HG03135 (cell line): ENCODE data around the gene PCDHA3.
"Not testable (repeated sequence)": the region's sequence is repeated elsewhere in the genome, so short reads cannot be mapped to it uniquely, and the experiment has no call there.

Experiments
- ATAC-seq: cut with Tn5 transposase; IDR thresholded peaks from one replicate; pipeline ENCODE4 v1.9.1; 2021; ENCODE audit warnings: mild to moderate bottlenecking, moderate library complexity; ENCODE audit not compliant: unreplicated experiment

PCDHA3 gene

DNA sequence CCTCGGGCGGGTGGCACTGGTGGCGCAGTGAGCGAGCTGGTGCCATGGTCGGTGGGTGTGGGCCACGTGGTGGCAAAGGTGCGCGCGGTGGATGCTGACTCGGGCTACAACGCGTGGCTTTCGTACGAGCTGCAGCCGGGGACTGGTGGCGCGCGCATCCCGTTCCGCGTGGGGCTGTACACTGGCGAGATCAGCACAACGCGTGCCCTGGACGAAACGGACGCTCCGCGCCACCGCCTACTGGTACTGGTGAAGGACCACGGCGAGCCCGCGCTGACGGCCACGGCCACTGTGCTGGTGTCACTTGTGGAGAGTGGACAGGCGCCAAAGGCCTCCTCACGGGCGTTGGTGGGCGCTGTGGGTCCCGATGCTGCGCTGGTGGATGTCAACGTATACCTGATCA, 8.0 kb downstream of the PCDHA3 start:
- ATAC-seq, result no peak

DNA sequence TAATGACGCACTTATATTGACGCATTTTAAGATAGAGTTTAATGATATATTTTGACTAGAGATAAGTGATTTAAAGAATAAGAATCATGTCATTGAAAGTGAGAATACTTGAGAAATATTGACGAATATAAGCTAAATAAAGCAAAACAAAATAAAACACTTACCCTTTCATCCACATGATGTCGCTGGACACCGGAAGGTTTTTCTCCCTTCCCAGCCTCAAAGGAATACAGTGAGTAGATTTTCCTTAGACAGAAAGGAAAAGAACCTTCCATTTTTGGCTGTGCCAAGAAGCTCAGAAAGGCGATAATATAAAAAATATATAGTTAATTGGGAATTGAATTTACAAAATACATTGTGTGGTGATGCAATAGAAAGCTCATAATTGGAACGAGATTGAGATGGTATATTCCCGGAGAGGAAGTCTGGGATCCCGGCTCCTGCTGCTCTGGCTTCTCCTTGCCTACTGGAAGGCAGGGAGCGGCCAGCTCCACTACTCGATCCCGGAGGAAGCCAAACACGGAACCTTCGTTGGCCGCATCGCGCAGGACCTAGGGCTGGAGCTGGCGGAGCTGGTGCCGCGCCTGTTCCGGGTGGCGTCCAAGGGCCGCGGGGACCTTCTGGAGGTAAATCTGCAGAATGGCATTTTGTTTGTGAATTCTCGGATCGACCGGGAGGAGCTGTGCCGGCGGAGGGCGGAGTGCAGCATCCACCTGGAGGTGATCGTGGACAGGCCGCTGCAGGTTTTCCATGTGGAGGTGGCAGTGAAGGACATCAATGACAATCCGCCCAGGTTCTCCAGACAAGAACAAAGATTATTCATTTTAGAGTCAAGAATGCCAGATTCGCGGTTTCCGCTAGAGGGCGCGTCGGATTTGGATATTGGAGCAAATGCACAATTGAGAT, 20.8 kb downstream of the PCDHA3 start, which contains the start of gene PCDHA5:
TSS of gene PCDHA5 (plus strand) at position 239 of the 906 bp plus-strand sequence.
- ATAC-seq, result no peak

DNA sequence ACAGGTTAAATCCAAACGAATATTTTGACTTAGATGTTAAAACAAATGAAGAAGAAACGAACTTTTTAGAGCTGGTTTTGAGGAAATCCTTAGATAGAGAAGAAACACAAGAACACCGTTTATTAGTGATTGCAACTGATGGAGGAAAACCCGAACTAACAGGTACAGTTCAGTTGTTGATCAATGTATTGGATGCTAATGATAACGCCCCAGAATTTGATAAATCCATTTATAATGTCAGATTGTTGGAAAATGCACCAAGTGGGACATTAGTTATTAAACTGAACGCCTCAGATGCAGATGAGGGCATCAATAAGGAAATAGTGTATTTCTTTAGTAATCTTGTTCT, 21.4 kb downstream of the PCDHA3 start:
- ATAC-seq, result no peak

DNA sequence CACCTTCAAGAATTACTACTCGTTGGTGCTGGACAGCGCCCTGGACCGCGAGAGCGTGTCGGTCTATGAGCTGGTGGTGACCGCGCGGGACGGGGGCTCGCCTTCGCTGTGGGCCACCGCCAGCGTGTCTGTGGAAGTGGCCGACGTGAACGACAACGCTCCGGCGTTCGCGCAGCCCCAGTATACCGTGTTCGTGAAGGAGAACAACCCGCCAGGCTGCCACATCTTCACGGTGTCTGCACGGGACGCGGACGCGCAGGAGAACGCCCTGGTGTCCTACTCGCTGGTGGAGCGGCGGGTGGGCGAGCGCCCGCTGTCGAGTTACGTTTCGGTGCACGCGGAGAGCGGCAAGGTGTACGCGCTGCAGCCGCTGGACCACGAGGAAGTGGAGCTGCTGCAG, 22.1 kb downstream of the PCDHA3 start:
- ATAC-seq, result not testable (repeated sequence)

DNA sequence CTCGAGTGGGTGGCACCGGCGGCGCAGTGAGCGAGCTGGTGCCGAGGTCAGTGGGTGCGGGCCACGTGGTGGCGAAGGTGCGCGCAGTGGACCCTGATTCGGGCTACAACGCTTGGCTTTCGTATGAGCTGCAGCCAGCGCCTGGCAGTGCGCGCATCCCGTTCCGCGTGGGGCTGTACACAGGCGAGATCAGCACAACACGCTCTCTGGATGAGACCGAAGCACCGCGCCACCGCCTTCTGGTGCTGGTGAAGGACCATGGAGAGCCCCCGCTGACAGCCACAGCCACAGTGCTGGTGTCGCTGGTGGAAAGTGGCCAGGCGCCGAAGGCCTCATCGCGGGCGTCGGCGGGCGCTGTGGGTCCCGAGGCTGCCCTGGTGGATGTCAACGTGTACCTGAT, 22.6 kb downstream of the PCDHA3 start:
- no peak for ATAC-seq

DNA sequence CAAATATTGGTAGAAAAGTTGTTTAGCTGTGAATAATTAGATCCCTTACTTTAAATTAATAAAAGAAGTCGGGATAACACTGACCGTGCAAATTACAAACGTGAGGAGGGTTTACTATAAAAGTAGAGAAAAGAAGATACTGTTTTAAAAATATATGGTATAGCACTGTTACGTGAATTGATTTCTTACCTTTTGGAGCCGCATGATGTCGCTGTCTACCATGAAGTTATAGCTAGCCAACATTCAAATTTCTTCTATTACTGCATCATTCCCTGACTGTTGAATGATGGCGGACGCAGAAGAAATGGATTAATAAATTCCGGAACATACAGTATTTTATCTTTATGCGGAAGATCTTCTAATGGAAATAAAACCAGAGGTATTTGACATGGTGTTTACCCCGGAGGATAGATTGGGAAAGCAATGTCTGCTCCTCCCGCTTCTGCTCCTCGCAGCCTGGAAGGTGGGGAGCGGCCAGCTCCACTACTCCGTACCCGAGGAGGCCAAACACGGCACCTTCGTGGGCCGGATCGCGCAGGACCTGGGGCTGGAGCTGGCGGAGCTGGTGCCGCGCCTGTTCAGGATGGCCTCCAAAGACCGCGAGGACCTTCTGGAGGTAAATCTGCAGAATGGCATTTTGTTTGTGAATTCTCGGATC, 27.0 kb downstream of the PCDHA3 start, which contains the start of gene PCDHA6:
TSS of gene PCDHA6 (plus strand) at position 257 of the 658 bp plus-strand sequence. CDS start at position 389, 132 bp downstream.
- ATAC-seq, result no peak

DNA sequence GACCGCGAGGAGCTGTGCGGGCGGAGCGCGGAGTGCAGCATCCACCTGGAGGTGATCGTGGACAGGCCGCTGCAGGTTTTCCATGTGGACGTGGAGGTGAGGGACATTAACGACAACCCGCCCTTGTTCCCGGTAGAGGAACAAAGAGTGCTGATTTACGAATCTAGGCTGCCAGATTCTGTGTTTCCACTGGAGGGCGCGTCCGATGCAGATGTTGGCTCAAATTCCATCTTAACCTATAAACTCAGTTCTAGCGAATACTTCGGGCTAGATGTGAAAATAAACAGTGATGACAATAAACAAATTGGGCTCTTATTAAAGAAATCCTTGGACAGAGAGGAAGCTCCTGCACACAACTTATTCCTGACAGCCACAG, 27.5 kb downstream of the PCDHA3 start:
- no peak for ATAC-seq

DNA sequence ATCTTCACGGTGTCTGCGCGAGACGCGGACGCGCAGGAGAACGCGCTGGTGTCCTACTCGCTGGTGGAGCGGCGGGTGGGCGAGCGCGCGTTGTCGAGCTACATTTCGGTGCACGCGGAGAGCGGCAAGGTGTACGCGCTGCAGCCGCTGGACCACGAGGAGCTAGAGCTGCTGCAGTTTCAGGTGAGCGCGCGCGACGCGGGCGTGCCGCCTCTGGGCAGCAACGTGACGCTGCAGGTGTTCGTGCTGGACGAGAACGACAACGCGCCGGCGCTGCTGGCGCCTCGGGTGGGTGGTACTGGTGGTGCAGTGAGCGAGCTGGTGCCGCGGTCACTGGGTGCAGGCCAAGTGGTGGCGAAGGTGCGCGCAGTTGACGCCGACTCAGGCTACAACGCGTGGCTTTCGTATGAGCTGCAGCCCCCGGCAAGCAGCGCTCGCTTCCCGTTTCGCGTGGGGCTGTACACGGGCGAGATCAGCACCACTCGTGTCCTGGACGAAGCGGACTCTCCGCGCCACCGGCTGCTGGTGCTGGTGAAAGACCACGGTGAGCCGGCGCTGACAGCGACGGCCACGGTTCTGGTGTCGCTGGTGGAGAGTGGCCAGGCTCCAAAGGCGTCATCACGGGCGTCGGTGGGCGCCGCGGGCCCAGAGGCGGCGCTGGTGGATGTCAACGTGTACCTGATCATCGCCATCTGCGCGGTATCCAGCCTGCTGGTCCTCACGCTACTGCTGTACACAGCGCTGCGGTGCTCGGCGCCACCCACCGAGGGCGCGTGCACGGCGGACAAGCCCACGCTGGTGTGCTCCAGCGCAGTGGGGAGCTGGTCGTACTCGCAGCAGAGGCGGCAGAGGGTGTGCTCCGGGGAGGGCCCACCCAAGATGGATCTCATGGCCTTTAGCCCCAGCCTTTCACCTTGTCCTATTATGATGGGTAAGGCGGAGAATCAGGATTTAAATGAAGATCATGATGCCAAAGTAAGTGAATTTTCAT, 28.9 kb downstream of the PCDHA3 start:
- ATAC-seq, result not testable (repeated sequence)

DNA sequence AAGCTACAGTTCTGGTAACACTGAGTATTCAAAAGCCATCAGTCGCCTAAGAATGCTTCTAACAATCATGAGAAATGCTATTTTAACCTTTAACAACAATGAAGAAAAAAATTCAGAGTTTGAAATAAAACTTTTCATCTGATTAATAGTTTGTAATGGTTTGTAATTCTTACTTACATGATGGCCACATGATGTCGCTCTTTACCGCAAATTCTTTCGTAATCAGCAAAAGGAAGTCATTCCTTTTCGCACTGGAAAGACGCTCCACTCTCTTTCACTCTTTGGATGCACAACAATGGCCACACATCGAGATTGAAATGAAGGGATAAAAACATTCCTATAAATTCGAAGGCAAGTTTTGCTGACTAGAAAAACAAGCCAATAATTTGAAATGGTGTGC, 33.1 kb downstream of the PCDHA3 start, which contains the start of gene PCDHA7:
TSS of gene PCDHA7 (plus strand) at position 277 of the 400 bp plus-strand sequence. CDS start at position 392, 115 bp downstream.
- no peak for ATAC-seq

DNA sequence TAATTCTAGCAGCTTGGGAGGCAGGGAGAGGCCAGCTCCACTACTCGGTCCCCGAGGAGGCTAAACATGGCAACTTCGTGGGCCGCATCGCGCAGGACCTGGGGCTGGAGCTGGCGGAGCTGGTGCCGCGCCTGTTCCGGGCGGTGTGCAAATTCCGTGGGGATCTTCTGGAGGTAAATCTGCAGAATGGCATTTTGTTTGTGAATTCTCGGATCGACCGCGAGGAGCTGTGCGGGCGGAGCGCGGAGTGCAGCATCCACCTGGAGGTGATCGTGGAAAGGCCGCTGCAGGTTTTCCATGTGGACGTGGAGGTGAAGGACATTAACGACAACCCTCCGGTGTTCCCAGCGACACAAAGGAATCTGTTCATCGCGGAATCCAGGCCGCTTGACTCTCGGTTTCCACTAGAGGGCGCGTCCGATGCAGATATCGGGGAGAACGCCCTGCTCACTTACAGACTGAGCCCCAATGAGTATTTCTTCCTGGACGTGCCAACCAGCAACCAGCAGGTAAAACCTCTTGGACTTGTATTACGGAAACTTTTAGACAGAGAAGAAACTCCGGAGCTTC, 33.7 kb downstream of the PCDHA3 start:
- not testable (repeated sequence) for ATAC-seq

DNA sequence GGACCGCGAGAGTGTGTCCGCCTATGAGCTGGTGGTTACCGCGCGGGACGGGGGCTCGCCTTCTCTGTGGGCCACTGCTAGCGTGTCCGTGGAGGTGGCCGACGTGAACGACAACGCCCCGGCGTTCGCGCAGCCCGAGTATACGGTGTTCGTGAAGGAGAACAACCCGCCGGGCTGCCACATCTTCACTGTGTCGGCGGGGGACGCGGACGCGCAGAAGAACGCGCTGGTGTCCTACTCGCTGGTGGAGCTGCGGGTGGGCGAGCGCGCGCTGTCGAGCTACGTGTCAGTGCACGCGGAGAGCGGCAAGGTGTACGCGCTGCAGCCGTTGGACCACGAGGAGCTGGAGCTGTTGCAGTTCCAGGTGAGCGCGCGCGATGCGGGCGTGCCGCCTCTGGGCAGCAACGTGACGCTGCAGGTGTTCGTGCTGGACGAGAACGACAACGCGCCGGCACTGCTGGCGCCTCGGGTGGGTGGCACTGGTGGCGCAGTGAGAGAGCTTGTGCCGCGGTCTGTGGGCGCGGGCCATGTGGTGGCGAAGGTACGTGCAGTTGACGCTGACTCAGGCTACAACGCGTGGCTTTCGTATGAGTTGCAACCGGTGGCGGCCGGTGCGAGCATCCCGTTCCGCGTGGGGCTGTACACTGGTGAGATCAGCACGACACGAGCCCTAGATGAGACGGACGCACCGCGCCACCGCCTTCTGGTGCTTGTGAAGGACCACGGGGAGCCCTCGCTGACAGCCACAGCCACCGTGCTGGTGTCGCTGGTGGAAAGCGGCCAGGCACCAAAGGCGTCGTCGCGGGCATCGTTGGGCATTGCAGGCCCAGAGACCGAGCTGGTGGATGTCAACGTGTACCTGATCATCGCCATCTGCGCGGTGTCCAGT, 35.0 kb downstream of the PCDHA3 start:
- ATAC-seq, result no peak

DNA sequence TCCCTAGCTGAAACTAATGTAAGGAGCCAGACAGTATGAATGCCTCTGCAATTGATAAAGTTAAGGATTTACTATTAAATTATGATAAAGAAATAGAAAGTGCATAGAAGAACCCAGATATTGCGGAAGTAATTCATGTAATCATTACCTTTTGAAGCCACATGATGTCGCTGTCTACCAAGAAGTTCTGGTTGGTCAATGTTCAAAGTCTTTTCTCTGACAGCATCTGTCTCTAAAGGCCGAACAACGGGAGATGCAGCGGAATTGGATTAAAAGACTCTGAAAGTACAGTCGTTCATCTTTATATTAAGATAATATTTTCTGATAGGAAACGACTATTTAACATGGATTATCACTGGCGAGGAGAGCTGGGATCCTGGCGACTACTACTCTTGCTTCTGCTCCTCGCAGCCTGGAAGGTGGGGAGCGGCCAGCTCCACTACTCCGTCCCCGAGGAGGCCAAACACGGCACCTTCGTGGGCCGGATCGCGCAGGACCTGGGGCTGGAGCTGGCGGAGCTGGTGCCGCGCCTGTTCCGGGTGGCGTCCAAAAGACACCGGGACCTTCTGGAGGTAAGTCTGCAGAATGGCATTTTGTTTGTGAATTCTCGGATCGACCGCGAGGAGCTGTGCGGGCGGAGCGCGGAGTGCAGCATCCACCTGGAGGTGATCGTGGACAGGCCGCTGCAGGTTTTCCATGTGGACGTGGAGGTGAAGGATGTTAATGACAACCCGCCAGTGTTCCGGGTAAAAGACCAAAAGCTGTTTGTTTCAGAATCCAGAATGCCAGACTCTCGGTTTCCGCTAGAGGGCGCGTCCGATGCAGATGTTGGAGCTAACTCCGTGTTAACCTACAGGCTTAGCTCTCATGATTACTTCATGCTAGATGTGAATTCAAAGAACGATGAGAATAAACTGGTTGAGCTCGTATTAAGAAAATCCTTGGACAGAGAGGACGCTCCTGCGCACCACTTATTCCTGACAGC, 40.4 kb downstream of the PCDHA3 start, which contains the start of gene PCDHA8:
TSS of gene PCDHA8 (plus strand) at position 210 of the 985 bp plus-strand sequence. CDS start at position 345, 135 bp downstream.
- ATAC-seq, result no peak

DNA sequence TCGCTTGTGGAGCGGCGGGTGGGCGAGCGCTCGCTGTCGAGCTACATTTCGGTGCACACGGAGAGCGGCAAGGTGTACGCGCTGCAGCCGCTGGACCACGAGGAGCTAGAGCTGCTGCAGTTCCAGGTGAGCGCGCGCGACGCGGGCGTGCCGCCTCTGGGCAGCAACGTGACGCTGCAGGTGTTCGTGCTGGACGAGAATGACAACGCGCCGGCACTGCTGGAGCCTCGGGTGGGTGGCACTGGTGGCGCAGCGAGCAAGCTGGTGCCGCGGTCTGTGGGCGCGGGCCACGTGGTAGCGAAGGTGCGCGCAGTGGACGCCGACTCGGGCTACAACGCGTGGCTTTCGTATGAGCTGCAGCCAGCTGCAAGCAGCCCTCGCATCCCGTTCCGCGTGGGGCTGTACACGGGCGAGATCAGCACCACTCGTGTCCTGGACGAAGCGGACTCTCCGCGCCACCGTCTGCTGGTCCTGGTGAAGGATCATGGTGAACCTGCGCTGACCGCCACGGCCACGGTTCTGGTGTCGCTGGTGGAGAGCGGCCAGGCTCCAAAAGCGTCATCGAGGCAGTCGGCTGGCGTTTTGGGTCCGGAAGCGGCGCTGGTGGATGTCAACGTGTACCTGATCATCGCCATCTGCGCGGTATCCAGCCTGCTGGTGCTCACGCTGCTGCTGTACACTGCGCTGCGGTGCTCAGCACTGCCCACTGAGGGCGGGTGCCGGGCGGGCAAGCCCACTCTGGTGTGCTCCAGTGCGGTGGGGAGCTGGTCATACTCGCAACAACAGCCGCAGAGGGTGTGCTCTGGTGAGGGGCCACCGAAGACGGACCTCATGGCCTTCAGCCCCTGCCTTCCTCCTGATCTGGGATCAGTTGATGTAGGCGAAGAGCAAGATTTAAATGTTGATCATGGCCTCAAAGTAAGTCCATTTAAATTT, 42.2 kb downstream of the PCDHA3 start:
- ATAC-seq, result no peak

DNA sequence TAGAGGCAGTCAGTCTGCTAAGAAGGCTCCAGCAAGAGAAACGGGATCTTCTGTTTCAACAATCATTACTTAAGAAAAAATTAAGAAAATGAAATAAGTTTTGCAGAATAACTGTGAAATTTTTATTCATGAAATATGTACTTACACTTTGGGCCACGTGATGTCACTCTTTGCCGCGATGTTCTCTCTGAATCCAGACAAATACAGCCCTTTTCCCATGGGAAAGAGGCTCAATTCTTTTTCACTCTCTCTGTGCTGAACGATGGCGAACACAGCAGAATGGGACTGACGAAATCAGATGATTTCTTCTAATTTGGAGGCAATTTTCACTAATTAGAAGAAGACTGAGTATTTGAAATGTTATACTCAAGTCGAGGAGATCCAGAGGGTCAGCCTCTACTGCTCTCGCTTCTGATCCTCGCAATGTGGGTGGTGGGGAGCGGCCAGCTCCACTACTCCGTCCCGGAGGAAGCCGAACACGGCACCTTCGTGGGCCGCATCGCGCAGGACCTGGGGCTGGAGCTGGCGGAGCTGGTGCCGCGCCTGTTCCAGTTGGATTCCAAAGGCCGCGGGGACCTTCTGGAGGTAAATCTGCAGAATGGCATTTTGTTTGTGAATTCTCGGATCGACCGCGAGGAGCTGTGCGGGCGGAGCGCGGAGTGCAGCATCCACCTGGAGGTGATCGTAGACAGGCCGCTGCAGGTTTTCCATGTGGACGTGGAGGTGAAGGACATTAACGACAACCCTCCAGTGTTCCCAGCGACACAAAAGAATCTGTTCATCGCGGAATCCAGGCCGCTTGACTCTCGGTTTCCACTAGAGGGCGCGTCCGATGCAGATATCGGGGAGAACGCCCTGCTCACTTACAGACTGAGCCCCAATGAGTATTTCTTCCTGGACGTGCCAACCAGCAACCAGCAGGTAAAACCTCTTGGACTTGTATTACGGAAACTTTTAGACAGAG, 47.6 kb downstream of the PCDHA3 start, which contains the start of gene PCDHA9:
TSS of gene PCDHA9 (plus strand) at position 244 of the 964 bp plus-strand sequence. CDS start at position 358, 114 bp downstream.
- ATAC-seq, result not testable (repeated sequence)

DNA sequence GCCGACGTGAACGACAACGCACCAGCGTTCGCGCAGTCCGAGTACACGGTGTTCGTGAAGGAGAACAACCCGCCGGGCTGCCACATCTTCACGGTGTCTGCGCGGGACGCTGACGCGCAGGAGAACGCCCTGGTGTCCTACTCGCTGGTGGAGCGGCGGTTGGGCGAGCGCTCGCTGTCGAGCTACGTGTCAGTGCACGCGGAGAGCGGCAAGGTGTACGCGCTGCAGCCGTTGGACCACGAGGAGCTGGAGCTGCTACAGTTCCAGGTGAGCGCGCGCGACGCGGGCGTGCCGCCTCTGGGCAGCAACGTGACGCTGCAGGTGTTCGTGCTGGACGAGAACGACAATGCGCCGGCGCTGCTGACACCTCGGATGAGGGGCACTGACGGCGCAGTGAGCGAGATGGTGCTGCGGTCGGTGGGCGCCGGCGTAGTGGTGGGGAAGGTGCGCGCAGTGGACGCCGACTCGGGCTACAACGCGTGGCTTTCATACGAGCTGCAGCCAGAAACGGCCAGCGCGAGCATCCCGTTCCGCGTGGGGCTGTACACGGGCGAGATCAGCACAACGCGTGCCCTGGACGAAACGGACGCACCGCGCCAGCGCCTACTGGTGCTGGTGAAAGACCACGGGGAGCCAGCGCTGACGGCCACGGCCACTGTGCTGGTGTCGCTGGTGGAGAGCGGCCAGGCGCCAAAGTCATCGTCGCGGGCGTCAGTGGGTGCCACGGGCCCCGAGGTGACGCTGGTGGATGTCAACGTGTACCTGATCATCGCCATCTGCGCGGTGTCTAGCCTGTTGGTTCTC, 49.2 kb downstream of the PCDHA3 start:
- not testable (repeated sequence) for ATAC-seq
